ENCODE data around the gene TRIM54.

GRCh38 chr2:27284996-27285395 lies 2.8 kb downstream of the TRIM54 start:
- TF ChIP-seq CTCF (IDR thresholded peaks at IDR 0.05): no peak
- TF ChIP-seq POLR2A (IDR thresholded peaks at IDR 0.05): no peak
